NAMALWA (cell line): ENCODE measurements around the gene HOATZ.

Experiments used
- DNase-seq: peaks from one replicate; pipeline ENCODE4 v3.0.0-alpha.2; 2015; ENCODE audit warnings: low spot score

The HOATZ gene

GRCh38 chr11:111514216-111515031, at the start of gene HOATZ:
Gene HOATZ (plus strand): TSS chr11:111514778. CDS start chr11:111514785, 7 bp downstream.
- no peak for DNase-seq

- no peak for DNase-seq
These were observed 49.2 kb upstream of the HOATZ start for GRCh38 chr11:111465400-111465799.

- DNase-seq, result no peak
These were observed 48.0 kb upstream of the HOATZ start for GRCh38 chr11:111466615-111467014.

GRCh38 chr11:111469200-111469599, 45.4 kb upstream of the HOATZ start:
- DNase-seq, result no peak

- DNase-seq, result no peak
These were observed 42.4 kb upstream of the HOATZ start for GRCh38 chr11:111472228-111472627.

GRCh38 chr11:111474432-111474831, 40.1 kb upstream of the HOATZ start:
- no peak for DNase-seq

- DNase-seq, result no peak
These were observed 38.2 kb upstream of the HOATZ start for GRCh38 chr11:111476366-111476765.

GRCh38 chr11:111476956-111477355, 37.6 kb upstream of the HOATZ start:
- DNase-seq, result no peak

GRCh38 chr11:111477898-111478297, 36.7 kb upstream of the HOATZ start:
- no peak for DNase-seq

- DNase-seq, result no peak
These were observed 34.9 kb upstream of the HOATZ start for GRCh38 chr11:111479666-111480065.

- DNase-seq, result no peak
These were observed 31.1 kb upstream of the HOATZ start for GRCh38 chr11:111483431-111483830.

- no peak for DNase-seq
These were observed 24.1 kb upstream of the HOATZ start for GRCh38 chr11:111490496-111490895.

- DNase-seq, result no peak
These were observed 20.5 kb upstream of the HOATZ start for GRCh38 chr11:111494040-111494439.

GRCh38 chr11:111499483-111499882, 15.1 kb upstream of the HOATZ start:
- no peak for DNase-seq

GRCh38 chr11:111500481-111500880, 14.1 kb upstream of the HOATZ start:
- no peak for DNase-seq

- no peak for DNase-seq
These were observed 12.0 kb upstream of the HOATZ start for GRCh38 chr11:111502611-111503010.

- no peak for DNase-seq
These were observed 4.3 kb upstream of the HOATZ start for GRCh38 chr11:111510311-111510710.

- DNase-seq, result no peak
These were observed 2.0 kb upstream of the HOATZ start, which contains the start of gene BTG4 for GRCh38 chr11:111512296-111513239. Gene BTG4 (minus strand): TSS chr11:111512386. CDS start chr11:111498776, 13,610 bp downstream.

GRCh38 chr11:111513240-111513605, 1.4 kb upstream of the HOATZ start:
- DNase-seq, result no peak

- no peak for DNase-seq
These were observed 1.0 kb downstream of the HOATZ start for GRCh38 chr11:111515591-111515990.

GRCh38 chr11:111518668-111519067, 4.1 kb downstream of the HOATZ start:
- no peak for DNase-seq

- no peak for DNase-seq
These were observed 6.0 kb downstream of the HOATZ start for GRCh38 chr11:111520560-111520959.

- DNase-seq, result no peak
These were observed 6.6 kb downstream of the HOATZ start for GRCh38 chr11:111521135-111521534.
